IMR-90 (cell line): ENCODE measurements around the gene FEM1A. TPM values are rescaled to one million over a fixed set of nuclear protein-coding genes. Genes with fewer than 3 reads are reported as not detected.

ENCODE experiments used
- ATAC-seq: fragments of 200-7000 bp; cut with Tn5 transposase; 2 replicates; pipeline ENCODE4 v1.9.1; 2020; ENCODE audit warnings: low read depth, mild to moderate bottlenecking, moderate library complexity
- BruUV-seq: library from RNA; stranded (reverse); fragments of 400-500 nt; replicated peaks from 2 replicates; lab custom pipeline; 2021; lab: Mats Ljungman, UMichigan
- CTCF ChIA-PET: fragments of 300-600 bp; formaldehyde crosslinking; extraction: SDS; loops from one replicate; lab custom pipeline; 2021; ENCODE audit warnings: antibody characterized with exemption; lab: Yijun Ruan, JAX
- POLR2A ChIA-PET: fragments of 300-600 bp; sonication (Branson Sonifier 250); formaldehyde crosslinking; loops from one replicate; lab custom pipeline; 2022; ENCODE audit warnings: antibody characterized with exemption; ENCODE audit not compliant: unreplicated experiment; lab: Charles Lee
- DNase-seq: peaks from one replicate; pipeline ENCODE4 v3.0.0; 2013
- H2AFZ ChIP-seq: replicated peaks from 2 replicates; pipeline ENCODE3; 2013; ENCODE audit warnings: low read length, mild to moderate bottlenecking; ENCODE audit not compliant: poor library complexity
- H2AK5ac ChIP-seq: 2 replicates; pipeline ENCODE4 v1.6.1; 2013; ENCODE audit warnings: low read depth, low read length, inconsistent platforms
- H2AK9ac ChIP-seq: replicated peaks from 2 replicates; pipeline ENCODE3; 2013; ENCODE audit warnings: mild to moderate bottlenecking, low read depth, low read length, moderate library complexity; ENCODE audit not compliant: poor library complexity
- H2BK120ac ChIP-seq: 2 replicates; pipeline ENCODE4 v1.6.1; 2013; ENCODE audit warnings: low read depth, low read length, inconsistent platforms
- H2BK15ac ChIP-seq: 3 replicates; pipeline ENCODE4 v1.6.1; 2013; ENCODE audit warnings: low read depth, low read length, inconsistent platforms
- H2BK20ac ChIP-seq: 2 replicates; pipeline ENCODE4 v1.6.1; 2013; ENCODE audit warnings: low read depth, mild to moderate bottlenecking, inconsistent platforms, low read length, moderate library complexity
- H2BK5ac ChIP-seq: 2 replicates; pipeline ENCODE4 v1.6.1; 2013; ENCODE audit warnings: mild to moderate bottlenecking, low read depth, low read length, inconsistent platforms; ENCODE audit not compliant: poor library complexity, severe bottlenecking
- H3K14ac ChIP-seq: replicated peaks from 2 replicates; pipeline ENCODE4 v1.6.1; 2013; ENCODE audit warnings: low read depth, low read length, inconsistent platforms
- H3K18ac ChIP-seq: 2 replicates; pipeline ENCODE4 v1.6.1; 2013; ENCODE audit warnings: low read depth, low read length, control low read depth
- H3K23ac ChIP-seq: 2 replicates; pipeline ENCODE4 v1.6.1; 2013; ENCODE audit warnings: low read depth, low read length, inconsistent platforms
- H3K27ac ChIP-seq: 2 replicates; pipeline ENCODE4 v1.5.1; 2013; ENCODE audit warnings: mild to moderate bottlenecking, control low read depth, low read length; ENCODE audit not compliant: insufficient read depth
- H3K27me3 ChIP-seq: 2 replicates; pipeline ENCODE4 v1.6.1; 2013; ENCODE audit warnings: low read length; ENCODE audit not compliant: control insufficient read depth, insufficient read depth
- H3K36me3 ChIP-seq: 2 replicates; pipeline ENCODE4 v1.6.1; 2013; ENCODE audit warnings: low read length, mixed read lengths; ENCODE audit not compliant: control insufficient read depth, insufficient read depth
- H3K4ac ChIP-seq: 2 replicates; pipeline ENCODE4 v1.6.1; 2013; ENCODE audit warnings: low read depth, low read length, inconsistent platforms
- H3K4me1 ChIP-seq: 2 replicates; pipeline ENCODE4 v1.6.1; 2013; ENCODE audit warnings: low read length, mixed read lengths; ENCODE audit not compliant: control insufficient read depth, insufficient read depth
- H3K4me2 ChIP-seq: 2 replicates; pipeline ENCODE4 v1.6.1; 2013; ENCODE audit warnings: low read depth, mild to moderate bottlenecking, control low read depth, low read length, moderate library complexity
- H3K4me3 ChIP-seq: 2 replicates; pipeline ENCODE4 v1.5.1; 2013; ENCODE audit warnings: low read depth, mild to moderate bottlenecking, control low read depth, low read length, moderate library complexity; ENCODE audit not compliant: insufficient read depth
- H3K56ac ChIP-seq: 2 replicates; pipeline ENCODE4 v1.6.1; 2013; ENCODE audit warnings: low read length, inconsistent platforms; ENCODE audit not compliant: insufficient read depth; ENCODE audit errors: extremely low read depth
- H3K79me1 ChIP-seq, 2 experiments: 2 replicates each; pipeline ENCODE4 v1.6.1; 2013; ENCODE audit warnings: low read length in 2 of 2, inconsistent platforms in 1 of 2, low read depth in 1 of 2
- H3K9ac ChIP-seq: 2 replicates; pipeline ENCODE4 v1.6.1; 2013; ENCODE audit warnings: low read depth, low read length, control low read depth
- H3K9me1 ChIP-seq: 2 replicates; pipeline ENCODE4 v1.6.1; 2013; ENCODE audit warnings: low read length, inconsistent platforms; ENCODE audit not compliant: insufficient read depth
- H3K9me3 ChIP-seq: 2 replicates; pipeline ENCODE4 v1.6.1; 2013; ENCODE audit warnings: low read length; ENCODE audit not compliant: control insufficient read depth, insufficient read depth
- H4K20me1 ChIP-seq: 2 replicates; pipeline ENCODE4 v1.6.1; 2013; ENCODE audit warnings: low read length, inconsistent platforms; ENCODE audit not compliant: insufficient read depth
- H4K5ac ChIP-seq: 2 replicates; pipeline ENCODE4 v1.6.1; 2013; ENCODE audit warnings: mild to moderate bottlenecking, low read depth, low read length, control low read depth
- H4K8ac ChIP-seq, 2 experiments: 2 replicates each; pipeline ENCODE4 v1.6.1; 2013; ENCODE audit warnings: low read depth in 2 of 2, low read length in 2 of 2, control low read depth in 1 of 2, inconsistent platforms in 1 of 2
- H4K91ac ChIP-seq: 2 replicates; pipeline ENCODE4 v1.6.1; 2013; ENCODE audit warnings: low read depth, low read length, inconsistent platforms; ENCODE audit not compliant: insufficient read depth
- BHLHE40 ChIP-seq: fragments of 150-350 bp; IDR thresholded peaks from 2 replicates; pipeline ENCODE4 v1.6.1; 2016; ENCODE audit warnings: mild to moderate bottlenecking, low read depth, low read length
- CEBPB ChIP-seq: IDR thresholded peaks from 2 replicates; pipeline ENCODE4 v1.6.1; 2012; ENCODE audit warnings: low read depth, low read length, improper control_type of control experiment
- CHD1 ChIP-seq: IDR thresholded peaks from 2 replicates; pipeline ENCODE4 v1.6.1; 2012; ENCODE audit warnings: low read depth, low read length, improper control_type of control experiment
- FOS ChIP-seq: fragments of 150-350 bp; IDR thresholded peaks from 2 replicates; pipeline ENCODE4 v1.6.1; 2016; ENCODE audit warnings: low read depth, low read length
- MAFK ChIP-seq: IDR thresholded peaks from 2 replicates; pipeline ENCODE4 v1.6.1; 2012; ENCODE audit warnings: low read depth, low read length, improper control_type of control experiment
- MAZ ChIP-seq: IDR thresholded peaks from 2 replicates; pipeline ENCODE4 v1.6.1; 2012; ENCODE audit warnings: low read depth, mild to moderate bottlenecking, low read length, improper control_type of control experiment, moderate library complexity, borderline replicate concordance
- MXI1 ChIP-seq: IDR thresholded peaks from 2 replicates; pipeline ENCODE4 v1.6.1; 2012; ENCODE audit warnings: low read depth, mild to moderate bottlenecking, low read length, moderate library complexity, borderline replicate concordance
- NFE2L2 ChIP-seq: fragments of 150-350 bp; IDR thresholded peaks from 2 replicates; pipeline ENCODE4 v1.6.1; 2016; ENCODE audit warnings: low read depth, mild to moderate bottlenecking, low read length
- RCOR1 ChIP-seq: IDR thresholded peaks from 2 replicates; pipeline ENCODE4 v1.6.1; 2012; ENCODE audit warnings: mild to moderate bottlenecking, low read length, improper control_type of control experiment; ENCODE audit not compliant: insufficient replicate concordance
- RFX5 ChIP-seq: IDR thresholded peaks from 2 replicates; pipeline ENCODE4 v1.8.0; 2012; ENCODE audit warnings: low read depth, mild to moderate bottlenecking, low read length, moderate library complexity
- SMC3 ChIP-seq: fragments of 150-350 bp; IDR thresholded peaks from 2 replicates; pipeline ENCODE4 v1.6.1; 2016; ENCODE audit warnings: low read depth, mild to moderate bottlenecking, antibody characterized with exemption, low read length, moderate library complexity
- WGBS, 2 experiments: methylation state at CpG; one replicate each; pipeline versions ENCODE4 v1.1.5 to v1.1.7; 2013; ENCODE audit warnings: missing lambda C conversion rate in 2 of 2; ENCODE audit not compliant: insufficient read length in 1 of 2; ENCODE audit errors: extremely low coverage in 2 of 2; 5-methylcytosine and 5-hydroxymethylcytosine counted together
- dilution Hi-C: fragments of 300-500 bp; cut with HindIII; formaldehyde crosslinking; loops from one replicate; pipeline ENCODE4 v1.14.3; 2018; ENCODE audit warnings: low sequenced_read_pairs; ENCODE audit not compliant: unreplicated experiment
- in situ Hi-C: fragments of 300-500 bp; cut with MboI; formaldehyde crosslinking; loops from 3 replicates; pipeline ENCODE4 v1.14.3; 2019; ENCODE audit warnings: low sequenced_read_pairs, inconsistent platforms, mixed read lengths
- intact Hi-C: fragments of 100-400 bp; cut with micrococcal nuclease; formaldehyde crosslinking; loops from 2 replicates; pipeline ENCODE4 v1.10.0; 2022
- polyA plus RNA-seq, 3 experiments: library from polyadenylated mRNA; depleted of rRNA; stranded (reverse); fragments of >200 nt; gene quantifications; 2 replicates each; pipeline ENCODE4 v1.2.3, GENCODE V29; 2012; ENCODE audit warnings: low replicate concordance in 1 of 3
- total RNA-seq: library from RNA; depleted of rRNA; stranded (reverse); fragments of >200 nt; gene quantifications from 2 replicates; pipeline ENCODE4 v1.2.3, GENCODE V29; 2012
- TF ChIP-seq, protein P1 (sequence below): fragments of 150-350 bp; IDR thresholded peaks from 2 replicates; pipeline ENCODE4 v1.6.1; 2016; ENCODE audit warnings: low read depth, mild to moderate bottlenecking, low read length, moderate library complexity, borderline replicate concordance
- TF ChIP-seq, protein P2 (sequence below): fragments of 150-350 bp; IDR thresholded peaks from 2 replicates; pipeline ENCODE4 v1.6.1; 2017; ENCODE audit warnings: mild to moderate bottlenecking, antibody characterized with exemption, low read length, low read depth
- TF ChIP-seq, protein P3 (sequence below): conservative IDR thresholded peaks from 2 replicates; pipeline ENCODE4 v1.5.1; 2012; ENCODE audit warnings: mild to moderate bottlenecking, low read depth, low read length, improper control_type of control experiment

Gene FEM1A
- total and polyA plus RNA-seq, 2 of the 4 experiments (the other 2 are of a cell fraction): 5.3 to 8.8 TPM

DNA sequence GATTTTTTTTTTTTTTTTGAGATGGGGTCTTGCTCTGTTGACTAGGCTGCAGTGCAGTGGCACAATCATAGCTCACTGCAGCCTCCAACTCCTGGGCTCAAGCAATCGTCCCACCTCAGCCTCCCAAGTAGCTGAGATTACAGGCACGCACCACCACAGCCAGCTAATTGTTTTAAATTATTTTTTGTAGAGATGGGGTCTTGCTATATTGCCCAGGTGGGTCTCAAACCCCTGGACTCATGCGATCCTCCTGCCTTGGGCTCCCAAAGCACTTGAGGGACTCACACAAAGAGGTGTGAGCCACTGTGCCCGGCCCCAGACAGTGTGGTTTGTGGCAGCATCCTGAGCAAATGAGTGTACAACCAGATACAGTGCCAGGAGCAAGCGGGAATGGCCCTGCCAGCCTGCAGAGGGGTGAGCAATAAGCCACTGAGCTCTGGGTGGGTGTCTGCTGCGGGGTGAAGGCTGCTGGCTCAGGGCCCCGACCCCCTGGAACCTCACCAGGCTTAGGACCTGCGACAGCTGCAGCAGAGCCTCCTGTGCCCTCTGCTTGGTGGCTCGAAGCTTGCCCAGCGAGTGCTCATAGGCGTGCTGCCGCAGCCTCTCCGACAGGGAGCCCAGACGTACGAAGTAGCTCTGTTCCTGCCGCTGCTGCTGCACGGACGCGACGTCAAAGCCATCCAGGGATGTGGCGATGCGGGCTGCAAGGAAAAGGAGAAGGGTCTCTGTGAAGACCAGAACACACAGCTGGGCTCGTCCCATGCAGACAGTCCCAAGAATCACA is 55.8 kb downstream of the FEM1A start:
- H3K4ac ChIP-seq: no peak overlapping the region
- H4K91ac ChIP-seq: no peak overlapping the region
- H3K14ac ChIP-seq: no peak overlapping the region
- ATAC-seq (no peak), DNase-seq (no peak)
- in situ Hi-C loops: no loop called here
- H2AK5ac ChIP-seq: no peak overlapping the region; the same call in 1 of the 2 replicates
- H3K36me3 ChIP-seq: peaks cover 62% of the 10 kb centered on the region
- intact Hi-C loops: no loop called here
- peaks cover 6% of the 10 kb centered on the region for H3K4me1 ChIP-seq
- ChIA-PET CTCF (interaction anchor here (2.3 kb wide), 1 partner anchor 38 kb away, joined by 10 read pairs; no protein-coding TSS in a partner anchor), POLR2A (interaction anchor here (1.1 kb wide), 1 partner anchor 65 kb away, joined by 4 read pairs; no protein-coding TSS in a partner anchor)
- no peak overlapping the region for H3K9ac ChIP-seq
- no peak overlapping the region for H3K4me3 ChIP-seq
- H3K9me1 ChIP-seq: peaks cover 6% of the 10 kb centered on the region
- H2BK120ac ChIP-seq: no peak overlapping the region
- no peak overlapping the region for H3K56ac ChIP-seq
- H4K20me1 ChIP-seq: peaks cover 17% of the 10 kb centered on the region; the same call in 1 of the 2 replicates
- H2BK15ac ChIP-seq: no peak overlapping the region; the same call in 2 of the 3 replicates
- H4K8ac ChIP-seq: no peak overlapping the region
- no peak overlapping the region for H2BK5ac ChIP-seq
- H3K18ac ChIP-seq: no peak overlapping the region
- dilution Hi-C loops: no loop called here
- 98% methylated on average over 7 of the region's 23 CpGs; no CpG with 5 or more reads in 1 of the 2 experiments for whole genome bisulfite sequencing, 2 experiments
- H3K4me2 ChIP-seq: no peak overlapping the region
- no peak overlapping the region for H2BK20ac ChIP-seq
- peaks cover 13 to 49% of the 10 kb centered on the region in 2 experiments; a peak in 3 of 4 replicates for H3K79me1 ChIP-seq
- BruUV-seq: no TSS peak
- no peaks in the 10 kb centered on the region for H3K27me3 ChIP-seq
- peak overlapping the region; percentile 58 for H2AFZ ChIP-seq
- no peak overlapping the region for H3K23ac ChIP-seq
- no peaks in the 10 kb centered on the region for H3K9me3 ChIP-seq
- no peak overlapping the region for H3K27ac ChIP-seq
- H2AK9ac ChIP-seq: no peak overlapping the region
- H4K5ac ChIP-seq: no peak overlapping the region
- TF ChIP-seq RCOR1 (no peak), NFE2L2 (no peak), RFX5 (no peak), MAFK (no peak), FOS (no peak), SMC3 (no peak), CHD1 (no peak), MAZ (no peak), MXI1 (no peak), BHLHE40 (no peak), CEBPB (no peak)
- TF ChIP-seq, protein P1, sequence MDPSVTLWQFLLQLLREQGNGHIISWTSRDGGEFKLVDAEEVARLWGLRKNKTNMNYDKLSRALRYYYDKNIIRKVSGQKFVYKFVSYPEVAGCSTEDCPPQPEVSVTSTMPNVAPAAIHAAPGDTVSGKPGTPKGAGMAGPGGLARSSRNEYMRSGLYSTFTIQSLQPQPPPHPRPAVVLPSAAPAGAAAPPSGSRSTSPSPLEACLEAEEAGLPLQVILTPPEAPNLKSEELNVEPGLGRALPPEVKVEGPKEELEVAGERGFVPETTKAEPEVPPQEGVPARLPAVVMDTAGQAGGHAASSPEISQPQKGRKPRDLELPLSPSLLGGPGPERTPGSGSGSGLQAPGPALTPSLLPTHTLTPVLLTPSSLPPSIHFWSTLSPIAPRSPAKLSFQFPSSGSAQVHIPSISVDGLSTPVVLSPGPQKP: no peak
- TF ChIP-seq, protein P2, sequence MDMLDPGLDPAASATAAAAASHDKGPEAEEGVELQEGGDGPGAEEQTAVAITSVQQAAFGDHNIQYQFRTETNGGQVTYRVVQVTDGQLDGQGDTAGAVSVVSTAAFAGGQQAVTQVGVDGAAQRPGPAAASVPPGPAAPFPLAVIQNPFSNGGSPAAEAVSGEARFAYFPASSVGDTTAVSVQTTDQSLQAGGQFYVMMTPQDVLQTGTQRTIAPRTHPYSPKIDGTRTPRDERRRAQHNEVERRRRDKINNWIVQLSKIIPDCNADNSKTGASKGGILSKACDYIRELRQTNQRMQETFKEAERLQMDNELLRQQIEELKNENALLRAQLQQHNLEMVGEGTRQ: no peak
- TF ChIP-seq, protein P3, sequence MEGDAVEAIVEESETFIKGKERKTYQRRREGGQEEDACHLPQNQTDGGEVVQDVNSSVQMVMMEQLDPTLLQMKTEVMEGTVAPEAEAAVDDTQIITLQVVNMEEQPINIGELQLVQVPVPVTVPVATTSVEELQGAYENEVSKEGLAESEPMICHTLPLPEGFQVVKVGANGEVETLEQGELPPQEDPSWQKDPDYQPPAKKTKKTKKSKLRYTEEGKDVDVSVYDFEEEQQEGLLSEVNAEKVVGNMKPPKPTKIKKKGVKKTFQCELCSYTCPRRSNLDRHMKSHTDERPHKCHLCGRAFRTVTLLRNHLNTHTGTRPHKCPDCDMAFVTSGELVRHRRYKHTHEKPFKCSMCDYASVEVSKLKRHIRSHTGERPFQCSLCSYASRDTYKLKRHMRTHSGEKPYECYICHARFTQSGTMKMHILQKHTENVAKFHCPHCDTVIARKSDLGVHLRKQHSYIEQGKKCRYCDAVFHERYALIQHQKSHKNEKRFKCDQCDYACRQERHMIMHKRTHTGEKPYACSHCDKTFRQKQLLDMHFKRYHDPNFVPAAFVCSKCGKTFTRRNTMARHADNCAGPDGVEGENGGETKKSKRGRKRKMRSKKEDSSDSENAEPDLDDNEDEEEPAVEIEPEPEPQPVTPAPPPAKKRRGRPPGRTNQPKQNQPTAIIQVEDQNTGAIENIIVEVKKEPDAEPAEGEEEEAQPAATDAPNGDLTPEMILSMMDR: no peak
